Keratinocyte (primary cell): ENCODE data around the gene CISTR. TPM values are rescaled to one million over a fixed set of nuclear protein-coding genes. Genes with fewer than 3 reads are reported as not detected.
"Not testable (repeated sequence)": the region's sequence is repeated elsewhere in the genome, so short reads cannot be mapped to it uniquely, and the experiment has no call there.

Experiments
- DNase-seq: peaks from one replicate; pipeline ENCODE4 v3.0.0-alpha.2; 2011; ENCODE audit warnings: low read depth, missing footprints, low spot score
- FAIRE-seq: peaks from 2 replicates; lab custom pipeline; 2011; peaks lifted over from hg19 to GRCh38; lab: Jason Lieb, UNC
- H2AFZ ChIP-seq: 2 replicates; pipeline ENCODE4 v1.6.0; 2012; ENCODE audit warnings: low read length, control low read depth, inconsistent platforms; ENCODE audit not compliant: control insufficient read depth
- H3K27ac ChIP-seq: 2 replicates; pipeline ENCODE4 v1.5.1; 2011; ENCODE audit warnings: low read length; ENCODE audit not compliant: control insufficient read depth, insufficient read depth
- H3K27me3 ChIP-seq: 3 replicates; pipeline ENCODE4 v1.6.0; 2011; ENCODE audit warnings: low read length; ENCODE audit not compliant: control insufficient read depth, insufficient read depth; ENCODE audit errors: extremely low read depth
- H3K36me3 ChIP-seq, 2 experiments: 2 replicates in 1 of 2; 3 replicates in 1 of 2; pipeline ENCODE4 v1.5.1; 2011; ENCODE audit warnings: low read length in 2 of 2, mild to moderate bottlenecking in 1 of 2; ENCODE audit not compliant: control insufficient read depth in 2 of 2, insufficient read depth in 2 of 2; ENCODE audit errors: extremely low read depth in 1 of 2
- H3K4me1 ChIP-seq: 3 replicates; pipeline ENCODE4 v1.5.1; 2011; ENCODE audit warnings: low read length; ENCODE audit not compliant: control insufficient read depth, insufficient read depth; ENCODE audit errors: extremely low read depth
- H3K4me2 ChIP-seq: 3 replicates; pipeline ENCODE4 v1.6.0; 2011; ENCODE audit warnings: low read depth, low read length; ENCODE audit not compliant: control insufficient read depth, insufficient read depth; ENCODE audit errors: extremely low read depth
- H3K4me3 ChIP-seq, 3 experiments: fragments of 200-600 bp in 1 of 3; sonication (generic) in 1 of 3; 2 replicates in 2 of 3; 3 replicates in 1 of 3; pipeline ENCODE4 v1.5.1; 2011 to 2016; ENCODE audit warnings: low read length in 3 of 3, mild to moderate bottlenecking in 3 of 3, control low read depth in 2 of 3, inconsistent platforms in 1 of 3, low read depth in 1 of 3, mixed read lengths in 1 of 3, mixed run types in 1 of 3, moderate library complexity in 1 of 3; ENCODE audit not compliant: control insufficient read depth in 2 of 3, insufficient read depth in 2 of 3; ENCODE audit errors: extremely low read depth in 1 of 3
- H3K79me2 ChIP-seq: 2 replicates; pipeline ENCODE4 v1.6.0; 2012; ENCODE audit warnings: low read length; ENCODE audit not compliant: control insufficient read depth, insufficient read depth
- H3K9ac ChIP-seq: 3 replicates; pipeline ENCODE4 v1.6.0; 2011; ENCODE audit warnings: low read length; ENCODE audit not compliant: control insufficient read depth, insufficient read depth; ENCODE audit errors: extremely low read depth
- H3K9me1 ChIP-seq: 3 replicates; pipeline ENCODE4 v1.6.0; 2011; ENCODE audit warnings: low read length; ENCODE audit not compliant: control insufficient read depth, insufficient read depth; ENCODE audit errors: extremely low read depth
- H3K9me3 ChIP-seq: 2 replicates; pipeline ENCODE4 v1.5.1; 2012; ENCODE audit warnings: low read depth, low read length; ENCODE audit not compliant: control insufficient read depth
- H4K20me1 ChIP-seq: 3 replicates; pipeline ENCODE4 v1.6.0; 2011; ENCODE audit warnings: low read length; ENCODE audit not compliant: control insufficient read depth, insufficient read depth; ENCODE audit errors: extremely low read depth
- CTCF ChIP-seq, 3 experiments: IDR thresholded peaks in 1 of 3; conservative IDR thresholded peaks in 1 of 3; optimal IDR thresholded peaks in 1 of 3; 2 replicates in 2 of 3; 3 replicates in 1 of 3; pipeline versions ENCODE3 to v1.5.1; 2011; ENCODE audit warnings: low read length in 3 of 3, mild to moderate bottlenecking in 3 of 3, moderate library complexity in 2 of 3, control low read depth in 1 of 3, inconsistent platforms in 1 of 3; ENCODE audit not compliant: insufficient read depth in 2 of 3; ENCODE audit errors: extremely low read depth in 1 of 3
- EZH2 ChIP-seq: IDR thresholded peaks from one replicate; pipeline ENCODE4 v1.6.1; 2012; ENCODE audit warnings: inconsistent platforms, mild to moderate bottlenecking, low read length, moderate library complexity
- dilution Hi-C: fragments of 300-500 bp; cut with MboI; formaldehyde crosslinking; loops from one replicate; pipeline ENCODE4 v1.7.0; 2020; ENCODE audit warnings: low sequenced_read_pairs; ENCODE audit not compliant: extremely low pct_ligation_motif_present
- polyA plus RNA-seq, 5 experiments: library from polyadenylated mRNA; depleted of rRNA in 3 of 5; stranded (reverse) in 3 of 5; stranded (forward) in 1 of 5; unstranded in 1 of 5; fragments of >200 nt; gene quantifications; 1 replicate in 1 of 5; 2 replicates in 3 of 5; 3 replicates in 1 of 5; pipeline versions ENCODE4 v1.2.1 to v1.2.3, GENCODE V29; 2011 to 2012; ENCODE audit warnings: missing spikeins in 2 of 5, low read depth in 1 of 5, low replicate concordance in 1 of 5

CISTR gene
- polyA plus RNA-seq, 1 donor (not counting 4 experiments of a cell fraction or from before 2014, with no cell fraction given): not detected

GRCh38 chr12:53720946-53721345 is 30.8 kb downstream of the CISTR start:
- H3K9me3 ChIP-seq: no peaks in the 10 kb centered on the region
- no peak overlapping the region for H3K27ac ChIP-seq
- FAIRE-seq (no peak), DNase-seq (no peak)
- no peak for TF ChIP-seq CTCF (optimal IDR thresholded peaks at IDR 0.05 in 1 of 3, IDR thresholded peaks at IDR 0.05 in 1 of 3, conservative IDR thresholded peaks at IDR 0.05 in 1 of 3; ENCODE audit: extremely low read depth in 1 of 3, insufficient read depth in 2 of 3, low read length in 3 of 3)
- H3K9ac ChIP-seq: no peak overlapping the region
- H2AFZ ChIP-seq: no peak overlapping the region
- no peaks in the 10 kb centered on the region for H3K79me2 ChIP-seq
- no peaks in the 10 kb centered on the region for H4K20me1 ChIP-seq
- peaks cover 6% of the 10 kb centered on the region for H3K4me1 ChIP-seq
- H3K4me3 ChIP-seq: no peak overlapping the region
- peaks cover 0 to 27% of the 10 kb centered on the region in 2 experiments for H3K36me3 ChIP-seq
- H3K27me3 ChIP-seq: no peaks in the 10 kb centered on the region
- dilution Hi-C loops: no loop called here
- H3K9me1 ChIP-seq: no peaks in the 10 kb centered on the region
- no peak overlapping the region for H3K4me2 ChIP-seq

- no peaks in the 10 kb centered on the region for H4K20me1 ChIP-seq
- no peaks in the 10 kb centered on the region for H3K9me1 ChIP-seq
- H2AFZ ChIP-seq: no peak overlapping the region
- no peak overlapping the region for H3K4me2 ChIP-seq
- dilution Hi-C loops: no loop called here
- peaks cover 6 to 24% of the 10 kb centered on the region in 2 experiments for H3K36me3 ChIP-seq
- no peaks in the 10 kb centered on the region for H3K79me2 ChIP-seq
- no peaks in the 10 kb centered on the region for H3K27me3 ChIP-seq
- no peak overlapping the region for H3K4me3 ChIP-seq
- no peak for DNase-seq
- no peak overlapping the region for H3K27ac ChIP-seq
- FAIRE-seq: no peak
- TF ChIP-seq EZH2 (no peak), CTCF (optimal IDR thresholded peaks at IDR 0.05 in 1 of 3, IDR thresholded peaks at IDR 0.05 in 1 of 3, conservative IDR thresholded peaks at IDR 0.05 in 1 of 3; ENCODE audit: extremely low read depth in 1 of 3, insufficient read depth in 2 of 3, low read length in 3 of 3) (no peak)
- no peak overlapping the region for H3K9ac ChIP-seq
- H3K9me3 ChIP-seq: no peaks in the 10 kb centered on the region
- H3K4me1 ChIP-seq: no peaks in the 10 kb centered on the region
Measured at GRCh38 chr12:53719649-53720048, 32.1 kb downstream of the CISTR start.

- H3K27me3 ChIP-seq, H3K27ac ChIP-seq, H3K4me2 ChIP-seq, DNase-seq, H3K79me2 ChIP-seq, H3K4me3 ChIP-seq, H4K20me1 ChIP-seq, H3K9me3 ChIP-seq, H2AFZ ChIP-seq, dilution Hi-C loops, H3K4me1 ChIP-seq, H3K9me1 ChIP-seq, FAIRE-seq, H3K9ac ChIP-seq: not testable (repeated sequence)
- peaks cover 6 to 26% of the 10 kb centered on the region in 2 experiments for H3K36me3 ChIP-seq
Measured at GRCh38 chr12:53718567-53718966, 33.2 kb downstream of the CISTR start.
